Endothelial cell of umbilical vein (primary cell): ENCODE measurements around the gene TEX29. TPM values are rescaled to one million over a fixed set of nuclear protein-coding genes. Genes with fewer than 3 reads are reported as not detected.

Experiments used
- BruUV-seq: library from RNA; stranded (reverse); fragments of 400-500 nt; replicated peaks from 2 replicates; lab custom pipeline; 2021; lab: Mats Ljungman, UMichigan
- CTCF ChIA-PET: fragments of 300-600, 350-600 bp; sonication (Branson Sonifier 250); formaldehyde crosslinking; loops from one replicate; lab custom pipeline; 2021; ENCODE audit warnings: antibody characterized with exemption, inconsistent platforms; lab: Charles Lee
- POLR2A ChIA-PET: fragments of 300-600, 350-600 bp; sonication (Branson Sonifier 250); formaldehyde crosslinking; loops from one replicate; lab custom pipeline; 2021; ENCODE audit warnings: antibody characterized with exemption, inconsistent platforms; lab: Charles Lee
- DNase-seq: peaks from one replicate; pipeline ENCODE4 v3.0.0-alpha.2; 2011; ENCODE audit warnings: low read depth, low spot score
- FAIRE-seq: peaks from 2 replicates; lab custom pipeline; 2011; peaks lifted over from hg19 to GRCh38; lab: Jason Lieb, UNC
- H2AFZ ChIP-seq: 2 replicates; pipeline ENCODE4 v1.6.0; 2012; ENCODE audit warnings: low read depth, low read length, control low read depth, inconsistent platforms
- H3K27ac ChIP-seq: 2 replicates; pipeline ENCODE4 v1.5.1; 2011; ENCODE audit warnings: low read depth, mild to moderate bottlenecking, control low read depth, low read length, moderate library complexity; ENCODE audit not compliant: insufficient read depth
- H3K27me3 ChIP-seq, 2 experiments: 2 replicates each; pipeline versions ENCODE4 v1.6.0 to v1.6.1; 2011; ENCODE audit warnings: low read length in 2 of 2, mixed read lengths in 1 of 2; ENCODE audit not compliant: control insufficient read depth in 2 of 2, insufficient read depth in 2 of 2
- H3K36me3 ChIP-seq, 2 experiments: 2 replicates in 1 of 2; 3 replicates in 1 of 2; pipeline ENCODE4 v1.5.1; 2011; ENCODE audit warnings: low read length in 2 of 2, mild to moderate bottlenecking in 1 of 2, moderate library complexity in 1 of 2; ENCODE audit not compliant: control insufficient read depth in 2 of 2, insufficient read depth in 2 of 2; ENCODE audit errors: extremely low read depth in 1 of 2
- H3K4me1 ChIP-seq: 3 replicates; pipeline ENCODE4 v1.5.1; 2011; ENCODE audit warnings: mild to moderate bottlenecking, low read length; ENCODE audit not compliant: control insufficient read depth, insufficient read depth; ENCODE audit errors: extremely low read depth
- H3K4me2 ChIP-seq: 2 replicates; pipeline ENCODE4 v1.6.1; 2011; ENCODE audit warnings: low read length, control low read depth, mixed read lengths; ENCODE audit not compliant: insufficient read depth
- H3K4me3 ChIP-seq, 3 experiments: fragments of 200-600 bp in 1 of 3; sonication (generic), shearing (Covaris generic) in 1 of 3; replicated peaks in 1 of 3; 2 replicates each; pipeline ENCODE4 v1.5.1; 2011 to 2016; ENCODE audit warnings: control low read depth in 3 of 3, low read length in 3 of 3, mild to moderate bottlenecking in 2 of 3, inconsistent platforms in 1 of 3, low read depth in 1 of 3, moderate library complexity in 1 of 3; ENCODE audit not compliant: insufficient read depth in 1 of 3
- H3K79me2 ChIP-seq: 2 replicates; pipeline ENCODE4 v1.6.0; 2012; ENCODE audit warnings: low read length, inconsistent platforms; ENCODE audit not compliant: control insufficient read depth, insufficient read depth
- H3K9ac ChIP-seq: replicated peaks from 2 replicates; pipeline ENCODE3; 2011; ENCODE audit warnings: low read length, control low read depth; ENCODE audit not compliant: insufficient read depth; ENCODE audit errors: extremely low read depth
- H3K9me1 ChIP-seq: replicated peaks from 3 replicates; pipeline ENCODE4 v1.6.0; 2011; ENCODE audit warnings: mild to moderate bottlenecking, low read length; ENCODE audit not compliant: control insufficient read depth, insufficient read depth; ENCODE audit errors: extremely low read depth
- H3K9me3 ChIP-seq: replicated peaks from 2 replicates; pipeline ENCODE4 v1.5.1; 2012; ENCODE audit warnings: low read length, inconsistent platforms; ENCODE audit not compliant: control insufficient read depth, insufficient read depth
- H4K20me1 ChIP-seq: replicated peaks from 2 replicates; pipeline ENCODE3; 2011; ENCODE audit warnings: mild to moderate bottlenecking, low read length; ENCODE audit not compliant: control insufficient read depth, insufficient read depth; ENCODE audit errors: extremely low read depth
- CTCF ChIP-seq, 2 donors: IDR thresholded peaks; 1 replicate in 1 of 2; 2 replicates in 1 of 2; pipeline ENCODE4 v1.5.1; 2011; ENCODE audit warnings: low read length in 2 of 2, mild to moderate bottlenecking in 2 of 2, moderate library complexity in 2 of 2, control low read depth in 1 of 2, inconsistent platforms in 1 of 2, low read depth in 1 of 2; ENCODE audit not compliant: insufficient read depth in 1 of 2; ENCODE audit errors: extremely low read depth in 1 of 2
- EZH2 ChIP-seq: IDR thresholded peaks from 2 replicates; pipeline ENCODE4 v1.6.1; 2012; ENCODE audit warnings: borderline replicate concordance, low read depth, mild to moderate bottlenecking, moderate library complexity, low read length, inconsistent platforms; ENCODE audit not compliant: severe bottlenecking
- FOS ChIP-seq: IDR thresholded peaks from 2 replicates; pipeline ENCODE4 v1.6.1; 2011; ENCODE audit warnings: mild to moderate bottlenecking, low read length, moderate library complexity, borderline replicate concordance; ENCODE audit not compliant: insufficient read depth
- GATA2 ChIP-seq: IDR thresholded peaks from 2 replicates; pipeline ENCODE4 v1.7.0; 2011; ENCODE audit warnings: low read depth, mild to moderate bottlenecking, moderate library complexity, mixed read lengths, low read length; ENCODE audit not compliant: insufficient read length, insufficient read depth
- JUN ChIP-seq: IDR thresholded peaks from 2 replicates; pipeline ENCODE4 v1.6.1; 2011; ENCODE audit warnings: borderline replicate concordance, low read depth; ENCODE audit not compliant: insufficient read length, insufficient read depth
- MAX ChIP-seq: IDR thresholded peaks from 2 replicates; pipeline ENCODE4 v1.6.1; 2011; ENCODE audit not compliant: insufficient read depth, insufficient read length
- MYC ChIP-seq: IDR thresholded peaks from one replicate; pipeline ENCODE4 v1.6.1; 2011; ENCODE audit warnings: mild to moderate bottlenecking, low read depth, low read length
- POLR2A ChIP-seq: IDR thresholded peaks from 2 replicates; pipeline ENCODE4 v1.6.1; 2012; ENCODE audit warnings: low read depth, mild to moderate bottlenecking, control low read depth, low read length
- POLR2AphosphoS5 ChIP-seq: IDR thresholded peaks from 2 replicates; pipeline ENCODE4 v1.6.1; 2012; ENCODE audit warnings: low read depth, mild to moderate bottlenecking, control low read depth, low read length, moderate library complexity; ENCODE audit not compliant: insufficient read depth
- dilution Hi-C: fragments of 300-500 bp; cut with MboI; formaldehyde crosslinking; loops from one replicate; pipeline ENCODE4 v1.15.0; 2019; ENCODE audit warnings: low sequenced_read_pairs; ENCODE audit not compliant: extremely low pct_ligation_motif_present
- intact Hi-C: fragments of 100-400 bp; cut with micrococcal nuclease; formaldehyde crosslinking; loops from one replicate; pipeline ENCODE4 v1.10.0; 2022
- polyA plus RNA-seq, 4 experiments: library from polyadenylated mRNA; depleted of rRNA in 3 of 4; stranded (reverse) in 3 of 4; unstranded in 1 of 4; fragments of >200 nt; gene quantifications; 2 replicates each; pipeline versions ENCODE4 v1.2.1 to v1.2.3, GENCODE V29; 2011 to 2012; ENCODE audit warnings: missing spikeins in 1 of 4
- total RNA-seq: library from RNA; stranded (reverse); gene quantifications from 2 replicates; pipeline ENCODE4 v1.2.3, GENCODE V29; 2021

The TEX29 gene
- total and polyA plus RNA-seq, 2 donors (not counting 3 experiments of a cell fraction or from before 2014, with no cell fraction given) = 0.44 TPM; not detected in 1

- Histone ChIP-seq H3K27ac (no peak overlapping the region), H4K20me1 (no peaks in the 10 kb centered on the region), H2AFZ (no peak overlapping the region), H3K9me1 (no peaks in the 10 kb centered on the region), H3K9me3 (no peaks in the 10 kb centered on the region), H3K36me3 (peaks cover 7 to 47% of the 10 kb centered on the region in 2 experiments), H3K4me1 (no peaks in the 10 kb centered on the region), H3K9ac (no peak overlapping the region), H3K4me3 (no peak overlapping the region), H3K27me3 (no peaks in the 10 kb centered on the region), H3K4me2 (no peak overlapping the region), H3K79me2 (no peaks in the 10 kb centered on the region)
- dilution Hi-C loops = no loop called here
- no peak for DNase-seq
- ChIA-PET POLR2A (no interaction called here), CTCF (no interaction called here)
- intact Hi-C loops = no loop called here
- TF ChIP-seq POLR2A = no peak
- no peak for TF ChIP-seq MAX
- TF ChIP-seq POLR2AphosphoS5 = no peak
- no peak for TF ChIP-seq CTCF (IDR thresholded peaks at IDR 0.05; ENCODE audit: extremely low read depth in 1 of 2, insufficient read depth in 1 of 2, low read depth in 1 of 2, low read length in 2 of 2)
- no peak for TF ChIP-seq GATA2
- TF ChIP-seq JUN = no peak
- TF ChIP-seq EZH2 = no peak
- TF ChIP-seq MYC = no peak
- no peak for TF ChIP-seq FOS
- BruUV-seq = no TSS peak
- FAIRE-seq = no peak
Observed at GRCh38 chr13:111295886-111296285, 24.6 kb upstream of the TEX29 start.
